ENCODE measurements around the gene IKBKG.
"Not testable (repeated sequence)": the region's sequence is repeated elsewhere in the genome, so short reads cannot be mapped to it uniquely, and the experiment has no call there.

Gene IKBKG

GRCh38 chrX:154526901-154527675 lies 20.3 kb upstream of the IKBKG start:
- peak; percentile 26 to 60 for DNase-seq

- DNase-seq = no peak
These were observed 18.2 kb upstream of the IKBKG start for GRCh38 chrX:154529206-154529612.

- no peak for DNase-seq
These were observed 17.1 kb upstream of the IKBKG start for GRCh38 chrX:154530286-154530685.

- no peak for DNase-seq
These were observed 15.8 kb upstream of the IKBKG start for GRCh38 chrX:154531626-154532025.

- no peak for DNase-seq
These were observed 14.7 kb upstream of the IKBKG start for GRCh38 chrX:154532690-154533089.

GRCh38 chrX:154534526-154535322 lies 12.7 kb upstream of the IKBKG start:
- DNase-seq = peak; percentile 77 to 86

GRCh38 chrX:154535892-154536291 lies 11.5 kb upstream of the IKBKG start:
- DNase-seq = no peak

GRCh38 chrX:154539077-154539476 lies 8.3 kb upstream of the IKBKG start:
- no peak for DNase-seq

GRCh38 chrX:154540365-154540764 lies 7.1 kb upstream of the IKBKG start:
- not testable (repeated sequence) for DNase-seq

- no peak for DNase-seq
These were observed 6.4 kb upstream of the IKBKG start for GRCh38 chrX:154540897-154541535.

GRCh38 chrX:154541589-154541895 lies 5.9 kb upstream of the IKBKG start:
- DNase-seq = no peak

GRCh38 chrX:154541896-154542722 lies 5.3 kb upstream of the IKBKG start:
- DNase-seq = no peak

- DNase-seq = no peak
These were observed 4.5 kb upstream of the IKBKG start for GRCh38 chrX:154542723-154543424.

GRCh38 chrX:154545673-154546274 lies 1.6 kb upstream of the IKBKG start:
- DNase-seq = no peak

GRCh38 chrX:154546354-154547244 lies 821 bp upstream of the IKBKG start, which contains the start of gene G6PD:
TSS of gene G6PD (minus strand) at chrX:154546846. CDS start at chrX:154546155, 691 bp downstream.
- peak; percentile 82 to 94 for DNase-seq

GRCh38 chrX:154548028-154548316 lies 552 bp downstream of the IKBKG start:
- no peak for DNase-seq

GRCh38 chrX:154549766-154550165 lies 2.3 kb downstream of the IKBKG start:
- DNase-seq = no peak

GRCh38 chrX:154552112-154552806 lies 4.8 kb downstream of the IKBKG start:
- DNase-seq = not testable (repeated sequence)

- not testable (repeated sequence) for DNase-seq
These were observed 10.8 kb downstream of the IKBKG start for GRCh38 chrX:154558060-154558690.

- DNase-seq = not testable (repeated sequence)
These were observed 11.5 kb downstream of the IKBKG start for GRCh38 chrX:154558896-154559295.

Measured in NCI-H187 (cell line).